ENCODE results near the gene ZBTB20. TPM values are rescaled to one million over a fixed set of nuclear protein-coding genes. Genes with fewer than 3 reads are reported as not detected.

The ZBTB20 gene
- polyA plus RNA-seq, 1 of the 3 experiments (the other 2 are of a cell fraction): 0.43 TPM

- DNase-seq: no peak
- Histone ChIP-seq H3K4me1 (ENCODE audit: control insufficient read depth in 1 of 2, insufficient read depth in 2 of 2, low read depth in 1 of 2, low read length in 1 of 2) (no peaks in the 10 kb centered on the region), H3K27me3 (ENCODE audit: insufficient read depth) (no peaks in the 10 kb centered on the region), H2AFZ (ENCODE audit: low read depth) (no peak overlapping the region), H3K36me3 (replicated peaks in 1 of 2; ENCODE audit: control insufficient read depth in 1 of 2, insufficient read depth in 2 of 2, low read length in 1 of 2) (no peaks in the 10 kb centered on the region), H3K9me2 (no peaks in the 10 kb centered on the region), H3K9me3 (peaks cover 7% of the 10 kb centered on the region; the same call in 1 of the 2 replicates), H3K4me2 (no peak overlapping the region), H3K9ac (no peak overlapping the region), H3K27ac (ENCODE audit: low read depth in 2 of 2, low read length in 1 of 2) (no peak overlapping the region), H3F3A (replicated peaks; ENCODE audit: insufficient read depth) (no peaks in the 10 kb centered on the region), H4K20me1 (ENCODE audit: insufficient read depth) (no peaks in the 10 kb centered on the region), H3K79me2 (ENCODE audit: insufficient read depth) (no peaks in the 10 kb centered on the region), H3K4me3 (ENCODE audit: low read depth in 2 of 2, low read length in 1 of 2) (no peak overlapping the region)
- 97% methylated on average over 3 of the region's 3 CpGs for WGBS (ENCODE audit: low lambda C conversion rate)
- TF ChIP-seq NFIC (IDR thresholded peaks at IDR 0.05; ENCODE audit: borderline replicate concordance) (no peak), REST (IDR thresholded peaks at IDR 0.05; ENCODE audit: low read depth, low read length) (no peak), EP300 (IDR thresholded peaks at IDR 0.05; ENCODE audit: borderline replicate concordance in 1 of 2, low read depth in 1 of 2, low read length in 1 of 2) (no peak), CTCF (IDR thresholded peaks at IDR 0.05) (no peak), TEAD4 (IDR thresholded peaks at IDR 0.05; ENCODE audit: borderline replicate concordance, insufficient read depth) (no peak), TAF1 (IDR thresholded peaks at IDR 0.05; ENCODE audit: borderline replicate concordance, low read depth, low read length) (no peak), RAD21 (IDR thresholded peaks at IDR 0.05; ENCODE audit: low read length) (no peak), NRF1 (IDR thresholded peaks at IDR 0.05; ENCODE audit: low read depth, low read length) (no peak), IRF3 (IDR thresholded peaks at IDR 0.05; ENCODE audit: low read depth, low read length) (no peak), GABPA (IDR thresholded peaks at IDR 0.05; ENCODE audit: low read depth) (no peak), EZH2phosphoT487 (IDR thresholded peaks at IDR 0.05; ENCODE audit: borderline replicate concordance, low read depth) (no peak), GATA2 (CRISPR knock-in tag; IDR thresholded peaks at IDR 0.05) (no peak), MEF2A (IDR thresholded peaks at IDR 0.05; ENCODE audit: borderline replicate concordance, low read depth) (no peak), SIN3A (IDR thresholded peaks at IDR 0.05; ENCODE audit: borderline replicate concordance, low read depth, low read length) (no peak), FOXJ3 (CRISPR knock-in tag; IDR thresholded peaks at IDR 0.05) (no peak), RXRA (IDR thresholded peaks at IDR 0.05; ENCODE audit: borderline replicate concordance, low read depth) (no peak), YY1 (IDR thresholded peaks at IDR 0.05; ENCODE audit: low read depth) (no peak), MXI1 (IDR thresholded peaks at IDR 0.05; ENCODE audit: low read depth, low read length) (no peak), USF2 (IDR thresholded peaks at IDR 0.05; ENCODE audit: borderline replicate concordance, low read depth, low read length) (no peak), ZBTB33 (IDR thresholded peaks at IDR 0.05; ENCODE audit: borderline replicate concordance, low read depth) (no peak)
- ChIA-PET CTCF (no interaction called here), POLR2A (no interaction called here)
Observed at GRCh38 chr3:114634635-114635034, 512.5 kb downstream of the ZBTB20 start.

All from SK-N-SH (cell line).